Calu3 (cell line): ENCODE results near the gene CNKSR1. TPM values are rescaled to one million over a fixed set of nuclear protein-coding genes. Genes with fewer than 3 reads are reported as not detected.
"Not testable (repeated sequence)": the region's sequence is repeated elsewhere in the genome, so short reads cannot be mapped to it uniquely, and the experiment has no call there.

Experiments used
- BruUV-seq: library from RNA; stranded (reverse); fragments of 400-500 nt; replicated peaks from 2 replicates; lab custom pipeline; 2021; lab: Mats Ljungman, UMichigan
- CTCF ChIA-PET: fragments of 300-600 bp; sonication (Branson Sonifier 250); formaldehyde crosslinking; loops from one replicate; lab custom pipeline; 2022; ENCODE audit warnings: antibody characterized with exemption; lab: Charles Lee
- DNase-seq: peaks from one replicate; pipeline ENCODE4 v3.0.0; 2022
- H3K27ac Mint-ChIP-seq: one replicate; pipeline ENCODE4 v1.8.0; 2022; ENCODE audit warnings: mixed read lengths; ENCODE audit not compliant: unreplicated experiment
- H3K27me3 Mint-ChIP-seq: one replicate; pipeline ENCODE4 v1.8.0; 2022; ENCODE audit warnings: mixed read lengths; ENCODE audit not compliant: unreplicated experiment
- H3K36me3 Mint-ChIP-seq: one replicate; pipeline ENCODE4 v1.8.0; 2022; ENCODE audit warnings: mild to moderate bottlenecking, moderate library complexity, mixed read lengths; ENCODE audit not compliant: insufficient read depth, unreplicated experiment
- H3K4me1 Mint-ChIP-seq: one replicate; pipeline ENCODE4 v1.8.0; 2022; ENCODE audit warnings: mild to moderate bottlenecking, low read depth, mixed read lengths; ENCODE audit not compliant: unreplicated experiment
- H3K4me3 Mint-ChIP-seq: one replicate; pipeline ENCODE4 v1.8.0; 2022; ENCODE audit warnings: mild to moderate bottlenecking, low read depth, moderate library complexity, mixed read lengths; ENCODE audit not compliant: unreplicated experiment
- H3K9me3 Mint-ChIP-seq: one replicate; pipeline ENCODE4 v1.8.0; 2022; ENCODE audit warnings: low read depth, mixed read lengths; ENCODE audit not compliant: unreplicated experiment
- intact Hi-C: fragments of 100-400 bp; cut with micrococcal nuclease; formaldehyde crosslinking; loops from one replicate; pipeline ENCODE4 v1.10.0; 2022; ENCODE audit not compliant: unreplicated experiment
- total RNA-seq: library from RNA; stranded (reverse); gene quantifications from 2 replicates; pipeline ENCODE4 v1.2.3, GENCODE V29; 2022
- TF ChIP-seq, protein P1 (sequence below): fragments of 200-600 bp; IDR thresholded peaks from one replicate; pipeline ENCODE4 v1.8.0; 2022; ENCODE audit warnings: antibody characterized with exemption; ENCODE audit not compliant: unreplicated experiment

Gene CNKSR1
- total RNA-seq, 1 experiment from 2014 or later = 28.1 TPM

GRCh38 chr1:26220199-26220912, 43.1 kb downstream of the CNKSR1 start:
- peaks cover 3% of the 10 kb centered on the region for H3K27me3 Mint-ChIP-seq
- CTCF ChIA-PET = no interaction called here
- peaks cover 4% of the 10 kb centered on the region for H3K36me3 Mint-ChIP-seq

DNA sequence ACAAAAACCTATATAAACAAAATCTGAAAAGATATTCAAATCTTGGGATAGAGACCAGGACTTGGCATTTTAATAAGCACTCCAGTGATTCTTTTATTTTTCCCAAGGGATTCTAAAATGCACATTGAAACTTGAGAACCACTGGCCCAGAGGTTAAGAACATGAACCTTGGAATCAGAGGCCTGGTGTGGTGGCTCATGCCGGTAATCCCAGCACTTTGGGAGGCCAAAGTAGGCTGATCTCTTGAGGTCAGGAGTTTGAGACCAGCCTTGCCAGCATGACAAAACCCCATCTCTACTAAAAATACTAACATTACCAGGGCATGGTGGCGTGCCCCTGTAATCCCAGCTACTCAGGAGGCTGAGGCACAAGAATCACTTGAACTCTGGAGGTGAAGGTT, 43.8 kb downstream of the CNKSR1 start:
- Mint-ChIP-seq H3K4me3 (no peak overlapping the region), H3K9me3 (no peaks in the 10 kb centered on the region), H3K4me1 (peaks cover 7% of the 10 kb centered on the region), H3K27me3 (peaks cover 11% of the 10 kb centered on the region), H3K27ac (no peak overlapping the region), H3K36me3 (peaks cover 4% of the 10 kb centered on the region)
- DNase-seq = no peak
- BruUV-seq = no TSS peak
- TF ChIP-seq, protein P1, sequence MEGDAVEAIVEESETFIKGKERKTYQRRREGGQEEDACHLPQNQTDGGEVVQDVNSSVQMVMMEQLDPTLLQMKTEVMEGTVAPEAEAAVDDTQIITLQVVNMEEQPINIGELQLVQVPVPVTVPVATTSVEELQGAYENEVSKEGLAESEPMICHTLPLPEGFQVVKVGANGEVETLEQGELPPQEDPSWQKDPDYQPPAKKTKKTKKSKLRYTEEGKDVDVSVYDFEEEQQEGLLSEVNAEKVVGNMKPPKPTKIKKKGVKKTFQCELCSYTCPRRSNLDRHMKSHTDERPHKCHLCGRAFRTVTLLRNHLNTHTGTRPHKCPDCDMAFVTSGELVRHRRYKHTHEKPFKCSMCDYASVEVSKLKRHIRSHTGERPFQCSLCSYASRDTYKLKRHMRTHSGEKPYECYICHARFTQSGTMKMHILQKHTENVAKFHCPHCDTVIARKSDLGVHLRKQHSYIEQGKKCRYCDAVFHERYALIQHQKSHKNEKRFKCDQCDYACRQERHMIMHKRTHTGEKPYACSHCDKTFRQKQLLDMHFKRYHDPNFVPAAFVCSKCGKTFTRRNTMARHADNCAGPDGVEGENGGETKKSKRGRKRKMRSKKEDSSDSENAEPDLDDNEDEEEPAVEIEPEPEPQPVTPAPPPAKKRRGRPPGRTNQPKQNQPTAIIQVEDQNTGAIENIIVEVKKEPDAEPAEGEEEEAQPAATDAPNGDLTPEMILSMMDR = no peak
- CTCF ChIA-PET = no interaction called here
- intact Hi-C loops = loop anchor here (10.0 kb wide), 1 partner anchor 46 kb away; the partner anchor contains the start of genes CNKSR1 and ZNF593OS

More at GRCh38 chr1:26220199-26220912, 43.1 kb downstream of the CNKSR1 start:
- Mint-ChIP-seq H3K9me3 (no peaks in the 10 kb centered on the region), H3K27ac (no peak overlapping the region), H3K4me1 (peaks cover under 1% of the 10 kb centered on the region), H3K4me3 (no peak overlapping the region)
- intact Hi-C loops = loop anchor here (10.0 kb wide), 1 partner anchor 46 kb away; the partner anchor contains the start of genes CNKSR1 and ZNF593OS
- TF ChIP-seq, protein P1 = no peak
- no TSS peak for BruUV-seq
- DNase-seq = no peak

DNA sequence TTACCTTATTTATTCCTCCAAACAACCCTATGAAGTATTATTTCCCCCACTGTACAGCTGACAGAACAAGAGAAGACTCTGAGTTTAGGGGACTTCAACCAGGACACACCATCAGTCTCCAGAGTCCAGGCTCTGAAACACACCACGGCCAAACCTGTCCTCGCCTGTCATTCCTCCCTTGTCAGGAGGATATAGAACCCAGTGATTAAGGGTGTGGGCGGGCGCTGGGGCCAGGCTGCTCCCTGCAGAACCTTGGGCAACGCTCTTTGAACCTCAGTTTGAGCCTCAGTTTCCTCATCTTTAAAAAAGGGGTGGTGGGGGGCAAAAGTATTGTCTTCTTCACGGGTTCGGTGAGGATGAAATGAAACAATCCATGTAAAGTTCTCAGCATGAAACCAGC, 47.3 kb downstream of the CNKSR1 start:
- H3K9me3 Mint-ChIP-seq = no peaks in the 10 kb centered on the region
- peaks cover 9% of the 10 kb centered on the region for H3K4me1 Mint-ChIP-seq

DNA sequence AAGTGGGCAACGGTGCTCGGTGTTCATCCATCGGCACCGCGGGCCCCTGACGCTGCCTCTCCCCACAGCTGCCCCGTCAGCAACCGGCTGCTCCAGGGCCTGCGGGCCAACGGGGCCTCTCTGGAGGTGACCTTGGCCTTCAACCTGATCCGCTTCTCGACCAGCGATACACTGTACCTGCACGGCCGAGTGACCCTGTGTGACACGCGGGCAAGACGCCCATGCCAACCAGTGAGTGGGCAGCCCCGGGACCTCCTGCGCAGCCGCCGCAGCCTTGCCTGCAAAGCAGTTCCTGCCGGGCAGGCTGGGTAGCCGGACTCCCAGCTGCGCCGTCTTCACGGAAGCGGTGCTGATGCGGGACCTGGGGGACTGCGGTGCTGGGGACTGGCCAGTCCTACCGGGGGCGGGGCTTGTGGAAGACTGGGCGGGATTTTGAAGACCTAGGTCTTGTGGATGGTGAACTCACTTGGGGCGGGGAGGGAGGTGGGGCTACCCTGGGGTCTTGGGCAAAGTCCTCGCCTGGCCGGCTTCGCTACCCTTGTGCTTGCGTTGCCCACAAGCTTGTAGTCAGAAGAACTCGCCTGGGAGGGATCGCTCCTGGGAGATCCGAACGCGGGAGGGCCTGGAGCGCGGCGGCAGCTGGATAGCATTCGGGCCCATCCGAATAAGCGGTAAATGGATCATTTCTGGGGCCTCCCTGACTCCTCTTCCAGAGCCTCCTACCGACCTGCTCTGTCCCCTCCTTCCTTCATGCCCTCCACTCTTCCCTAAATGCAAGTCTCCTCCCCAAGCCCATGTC, 47.9 kb downstream of the CNKSR1 start:
- Mint-ChIP-seq H3K27ac (peak overlapping the region; percentile 9), H3K27me3 (peaks cover 14% of the 10 kb centered on the region)
- DNase-seq = peak; percentile 55

More for the DNA sequence above, 47.3 kb downstream of the CNKSR1 start:
- peaks cover 4% of the 10 kb centered on the region for H3K36me3 Mint-ChIP-seq
- H3K4me3 Mint-ChIP-seq = no peak overlapping the region
- peaks cover 14% of the 10 kb centered on the region for H3K27me3 Mint-ChIP-seq
- H3K27ac Mint-ChIP-seq = no peak overlapping the region
- DNase-seq = no peak
- TF ChIP-seq, protein P1 = no peak
- no TSS peak for BruUV-seq
- intact Hi-C loops = loop anchor here (10.0 kb wide), 1 partner anchor 50 kb away; the partner anchor contains the start of genes CNKSR1 and ZNF593OS
- CTCF ChIA-PET = interaction anchor here (0.9 kb wide), 1 partner anchor 55 kb away, joined by 10 read pairs; the partner anchor contains the start of gene ZNF593

GRCh38 chr1:26230682-26231081, 53.4 kb downstream of the CNKSR1 start:
- intact Hi-C loops, H3K9me3 Mint-ChIP-seq, H3K4me3 Mint-ChIP-seq, DNase-seq, BruUV-seq, H3K27ac Mint-ChIP-seq, CTCF ChIA-PET, H3K27me3 Mint-ChIP-seq: not testable (repeated sequence)
- peaks cover 18% of the 10 kb centered on the region for H3K36me3 Mint-ChIP-seq
- peaks cover 20% of the 10 kb centered on the region for H3K4me1 Mint-ChIP-seq

More for the DNA sequence above, 47.9 kb downstream of the CNKSR1 start:
- H3K4me3 Mint-ChIP-seq = peak overlapping the region; percentile 70
- CTCF ChIA-PET = interaction anchor here (0.9 to 1.0 kb wide), 2 partner anchors 9 to 56 kb away, joined by 3 to 10 read pairs; partner anchors contain the start of genes CEP85 and ZNF593
- BruUV-seq = no TSS peak
- TF ChIP-seq, protein P1 = no peak
- intact Hi-C loops = loop anchor here (10.0 kb wide), 1 partner anchor 50 kb away; the partner anchor contains the start of genes CNKSR1 and ZNF593OS
- peaks cover 4% of the 10 kb centered on the region for H3K36me3 Mint-ChIP-seq
- no peaks in the 10 kb centered on the region for H3K9me3 Mint-ChIP-seq
- H3K4me1 Mint-ChIP-seq = peaks cover 9% of the 10 kb centered on the region
